Measurements from ENCODE around the gene CPA4. TPM values are rescaled to one million over a fixed set of nuclear protein-coding genes. Genes with fewer than 3 reads are reported as not detected.

Gene CPA4
- total and polyA plus RNA-seq, 2 experiments from 2014 or later = not detected

DNA sequence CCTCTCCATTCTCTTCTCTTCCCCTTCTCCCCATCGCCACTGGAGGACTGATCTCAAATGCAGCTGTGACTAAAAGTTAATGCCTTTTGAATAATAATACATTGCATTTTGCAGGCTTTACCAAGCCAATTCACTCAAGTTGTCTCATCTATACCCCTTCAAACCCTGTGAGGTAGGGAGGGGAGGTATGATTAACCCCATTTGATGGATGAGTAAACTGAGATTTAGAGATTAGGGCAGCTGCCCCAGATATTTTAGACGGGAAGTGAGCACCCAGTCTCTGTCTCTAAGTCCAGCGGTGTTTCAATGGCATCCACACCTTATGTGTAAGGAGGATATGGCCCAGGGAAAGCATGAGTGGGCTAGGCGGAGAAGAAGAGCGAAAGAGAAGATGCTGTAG, 52.8 kb downstream of the CPA4 start (continued):
- TF ChIP-seq STAT1 (IDR thresholded peaks at IDR 0.05; ENCODE audit: unreplicated experiment) = no peak
- no peak for TF ChIP-seq ZNF114 (CRISPR knock-in tag; IDR thresholded peaks at IDR 0.05)
- no peak for TF ChIP-seq POLR2AphosphoS5 (IDR thresholded peaks at IDR 0.05; ENCODE audit: low read depth)
- no peak for TF ChIP-seq JUNB (IDR thresholded peaks at IDR 0.05; ENCODE audit: unreplicated experiment)
- no peak for TF ChIP-seq ZNF331 (CRISPR knock-in tag; IDR thresholded peaks at IDR 0.05; ENCODE audit: low read depth)
- TF ChIP-seq EZH2phosphoT487 (IDR thresholded peaks at IDR 0.05; ENCODE audit: unreplicated experiment) = no peak

DNA sequence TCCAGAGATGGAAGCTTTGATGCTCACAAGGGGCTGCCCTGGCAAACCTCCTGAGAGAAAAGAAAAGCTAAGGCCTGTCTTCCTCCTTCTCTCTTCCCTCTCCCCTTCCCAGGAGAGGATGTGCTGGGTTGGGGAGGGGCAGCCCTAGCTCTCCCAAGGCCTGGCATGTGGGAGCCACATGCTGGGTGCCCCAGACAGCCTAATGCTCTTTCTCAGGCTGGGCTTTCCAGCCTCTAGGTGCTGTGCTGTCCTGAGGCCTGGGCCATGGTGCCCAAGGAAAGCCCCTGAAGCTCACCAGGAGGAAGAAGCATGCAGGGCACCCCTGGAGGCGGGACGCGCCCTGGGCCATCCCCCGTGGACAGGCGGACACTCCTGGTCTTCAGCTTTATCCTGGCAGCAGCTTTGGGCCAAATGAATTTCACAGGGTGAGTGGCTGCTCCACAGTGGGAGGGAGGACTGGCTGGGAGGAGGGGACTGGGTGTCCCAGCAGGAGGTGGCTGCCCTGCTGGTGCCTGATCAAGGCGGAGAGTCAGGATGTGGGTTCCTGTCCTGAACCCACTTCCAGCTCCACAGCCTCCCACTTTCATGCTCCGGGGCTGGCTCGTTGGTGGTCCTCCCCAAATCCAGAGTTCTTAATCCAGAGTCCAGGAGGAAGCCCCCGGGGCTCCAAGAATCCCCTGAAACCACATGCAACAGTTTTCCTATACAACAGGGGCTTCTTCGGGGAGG, 53.4 kb downstream of the CPA4 start:
- H3K27ac ChIP-seq (ENCODE audit: low read depth) = no peak overlapping the region
- peaks cover 17% of the 10 kb centered on the region for H3K27me3 Mint-ChIP-seq (ENCODE audit: insufficient read depth, low read depth, poor library complexity)
- no peaks in the 10 kb centered on the region for H3K36me3 ChIP-seq (ENCODE audit: insufficient read depth)
- peaks cover 25% of the 10 kb centered on the region for H3K4me1 Mint-ChIP-seq
- H3F3A ChIP-seq (replicated peaks; ENCODE audit: low read depth) = no peaks in the 10 kb centered on the region
- peaks cover 16% of the 10 kb centered on the region for H3K4me1 ChIP-seq (ENCODE audit: insufficient read depth)
- no peak overlapping the region for H3K27ac Mint-ChIP-seq
- no peaks in the 10 kb centered on the region for H4K20me1 ChIP-seq (replicated peaks; ENCODE audit: insufficient read depth)
- no peak overlapping the region for H3K4me3 Mint-ChIP-seq
- no peaks in the 10 kb centered on the region; the same call in 2 of the 3 replicates for H3K36me3 Mint-ChIP-seq (ENCODE audit: low read depth)
- TF ChIP-seq CREB1 (CRISPR knock-in tag; IDR thresholded peaks at IDR 0.05; ENCODE audit: low read depth) = no peak
- no peak for TF ChIP-seq ZNF331 (CRISPR knock-in tag; IDR thresholded peaks at IDR 0.05; ENCODE audit: low read depth)
- TF ChIP-seq POLR2AphosphoS5 (IDR thresholded peaks at IDR 0.05; ENCODE audit: low read depth) = no peak
- TF ChIP-seq ZNF114 (CRISPR knock-in tag; IDR thresholded peaks at IDR 0.05) = no peak
- TF ChIP-seq EZH2phosphoT487 (IDR thresholded peaks at IDR 0.05; ENCODE audit: unreplicated experiment) = no peak
- TF ChIP-seq, protein P1, sequence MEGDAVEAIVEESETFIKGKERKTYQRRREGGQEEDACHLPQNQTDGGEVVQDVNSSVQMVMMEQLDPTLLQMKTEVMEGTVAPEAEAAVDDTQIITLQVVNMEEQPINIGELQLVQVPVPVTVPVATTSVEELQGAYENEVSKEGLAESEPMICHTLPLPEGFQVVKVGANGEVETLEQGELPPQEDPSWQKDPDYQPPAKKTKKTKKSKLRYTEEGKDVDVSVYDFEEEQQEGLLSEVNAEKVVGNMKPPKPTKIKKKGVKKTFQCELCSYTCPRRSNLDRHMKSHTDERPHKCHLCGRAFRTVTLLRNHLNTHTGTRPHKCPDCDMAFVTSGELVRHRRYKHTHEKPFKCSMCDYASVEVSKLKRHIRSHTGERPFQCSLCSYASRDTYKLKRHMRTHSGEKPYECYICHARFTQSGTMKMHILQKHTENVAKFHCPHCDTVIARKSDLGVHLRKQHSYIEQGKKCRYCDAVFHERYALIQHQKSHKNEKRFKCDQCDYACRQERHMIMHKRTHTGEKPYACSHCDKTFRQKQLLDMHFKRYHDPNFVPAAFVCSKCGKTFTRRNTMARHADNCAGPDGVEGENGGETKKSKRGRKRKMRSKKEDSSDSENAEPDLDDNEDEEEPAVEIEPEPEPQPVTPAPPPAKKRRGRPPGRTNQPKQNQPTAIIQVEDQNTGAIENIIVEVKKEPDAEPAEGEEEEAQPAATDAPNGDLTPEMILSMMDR (conservative IDR thresholded peaks at IDR 0.05; ENCODE audit: low read depth in 2 of 2) = no peak
- no peak for TF ChIP-seq NANOG (IDR thresholded peaks at IDR 0.05; ENCODE audit: borderline replicate concordance)
- TF ChIP-seq EZH2 (IDR thresholded peaks at IDR 0.05; ENCODE audit: low read depth, unreplicated experiment) = no peak
- 0 out of 3 replicates have a peak, but pooled peaks cover 3% of the 10 kb centered on the region for H3K9me3 Mint-ChIP-seq
- H3K4me2 ChIP-seq = no peak overlapping the region
- H3K79me2 ChIP-seq (replicated peaks; ENCODE audit: insufficient read depth) = no peaks in the 10 kb centered on the region
- peaks cover 3% of the 10 kb centered on the region; the same call in 1 of the 2 replicates for H3K9me2 ChIP-seq (ENCODE audit: insufficient read depth)
- no peak overlapping the region for H2AFZ ChIP-seq
- H3K4me3 ChIP-seq = no peak overlapping the region
- ATAC-seq (no peak), DNase-seq (ENCODE audit: low spot score) (no peak)
- no peaks in the 10 kb centered on the region for H3K27me3 ChIP-seq (ENCODE audit: insufficient read depth)

DNA sequence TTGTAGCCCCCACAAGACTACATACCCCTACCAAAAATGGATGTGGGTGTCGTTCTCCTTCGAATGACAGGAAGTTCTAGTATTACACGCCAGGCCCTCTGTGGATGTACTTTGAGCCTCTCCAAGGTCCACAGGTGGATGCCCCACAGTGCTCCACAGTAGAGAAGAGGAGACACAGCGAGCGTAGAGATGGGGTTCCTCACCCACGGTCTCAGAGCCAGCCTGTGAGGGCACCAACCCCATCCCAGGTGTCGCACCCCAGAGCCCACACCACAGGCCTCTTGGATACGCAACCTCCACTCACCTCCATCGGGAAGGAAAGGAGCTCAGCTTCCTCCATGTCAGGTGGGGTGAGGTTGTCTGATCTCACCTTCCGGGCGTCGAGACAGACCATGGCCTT, 54.0 kb downstream of the CPA4 start:
- H3K9me3 Mint-ChIP-seq = 0 out of 3 replicates have a peak, but pooled peaks cover 3% of the 10 kb centered on the region
- no peaks in the 10 kb centered on the region for H3K27me3 ChIP-seq (ENCODE audit: insufficient read depth)
- no peak overlapping the region for H3K4me3 ChIP-seq
- H4K20me1 ChIP-seq (replicated peaks; ENCODE audit: insufficient read depth) = no peaks in the 10 kb centered on the region
- H3F3A ChIP-seq (replicated peaks; ENCODE audit: low read depth) = no peaks in the 10 kb centered on the region
- peaks cover 21% of the 10 kb centered on the region for H3K4me1 ChIP-seq (ENCODE audit: insufficient read depth)
- H3K36me3 Mint-ChIP-seq (ENCODE audit: low read depth) = no peaks in the 10 kb centered on the region; the same call in 2 of the 3 replicates
- no peak overlapping the region for H2AFZ ChIP-seq
- H3K36me3 ChIP-seq (ENCODE audit: insufficient read depth) = no peaks in the 10 kb centered on the region
- H3K4me2 ChIP-seq = no peak overlapping the region
- H3K27ac ChIP-seq (ENCODE audit: low read depth) = no peak overlapping the region
- H3K9me2 ChIP-seq (ENCODE audit: insufficient read depth) = peaks cover 3% of the 10 kb centered on the region; the same call in 1 of the 2 replicates
- DNase-seq (ENCODE audit: low spot score) = no peak
- no peak overlapping the region for H3K27ac Mint-ChIP-seq
- peaks cover 18% of the 10 kb centered on the region for H3K27me3 Mint-ChIP-seq (ENCODE audit: insufficient read depth, low read depth, poor library complexity)
- peaks cover 31% of the 10 kb centered on the region for H3K4me1 Mint-ChIP-seq
- no peak for ATAC-seq
- no peaks in the 10 kb centered on the region for H3K79me2 ChIP-seq (replicated peaks; ENCODE audit: insufficient read depth)
- no peak overlapping the region for H3K4me3 Mint-ChIP-seq
- TF ChIP-seq EZH2phosphoT487 (IDR thresholded peaks at IDR 0.05; ENCODE audit: unreplicated experiment) (no peak), CREB1 (CRISPR knock-in tag; IDR thresholded peaks at IDR 0.05; ENCODE audit: low read depth) (no peak), STAT1 (IDR thresholded peaks at IDR 0.05; ENCODE audit: unreplicated experiment) (no peak), JUNB (IDR thresholded peaks at IDR 0.05; ENCODE audit: unreplicated experiment) (no peak)
- TF ChIP-seq, protein P2, sequence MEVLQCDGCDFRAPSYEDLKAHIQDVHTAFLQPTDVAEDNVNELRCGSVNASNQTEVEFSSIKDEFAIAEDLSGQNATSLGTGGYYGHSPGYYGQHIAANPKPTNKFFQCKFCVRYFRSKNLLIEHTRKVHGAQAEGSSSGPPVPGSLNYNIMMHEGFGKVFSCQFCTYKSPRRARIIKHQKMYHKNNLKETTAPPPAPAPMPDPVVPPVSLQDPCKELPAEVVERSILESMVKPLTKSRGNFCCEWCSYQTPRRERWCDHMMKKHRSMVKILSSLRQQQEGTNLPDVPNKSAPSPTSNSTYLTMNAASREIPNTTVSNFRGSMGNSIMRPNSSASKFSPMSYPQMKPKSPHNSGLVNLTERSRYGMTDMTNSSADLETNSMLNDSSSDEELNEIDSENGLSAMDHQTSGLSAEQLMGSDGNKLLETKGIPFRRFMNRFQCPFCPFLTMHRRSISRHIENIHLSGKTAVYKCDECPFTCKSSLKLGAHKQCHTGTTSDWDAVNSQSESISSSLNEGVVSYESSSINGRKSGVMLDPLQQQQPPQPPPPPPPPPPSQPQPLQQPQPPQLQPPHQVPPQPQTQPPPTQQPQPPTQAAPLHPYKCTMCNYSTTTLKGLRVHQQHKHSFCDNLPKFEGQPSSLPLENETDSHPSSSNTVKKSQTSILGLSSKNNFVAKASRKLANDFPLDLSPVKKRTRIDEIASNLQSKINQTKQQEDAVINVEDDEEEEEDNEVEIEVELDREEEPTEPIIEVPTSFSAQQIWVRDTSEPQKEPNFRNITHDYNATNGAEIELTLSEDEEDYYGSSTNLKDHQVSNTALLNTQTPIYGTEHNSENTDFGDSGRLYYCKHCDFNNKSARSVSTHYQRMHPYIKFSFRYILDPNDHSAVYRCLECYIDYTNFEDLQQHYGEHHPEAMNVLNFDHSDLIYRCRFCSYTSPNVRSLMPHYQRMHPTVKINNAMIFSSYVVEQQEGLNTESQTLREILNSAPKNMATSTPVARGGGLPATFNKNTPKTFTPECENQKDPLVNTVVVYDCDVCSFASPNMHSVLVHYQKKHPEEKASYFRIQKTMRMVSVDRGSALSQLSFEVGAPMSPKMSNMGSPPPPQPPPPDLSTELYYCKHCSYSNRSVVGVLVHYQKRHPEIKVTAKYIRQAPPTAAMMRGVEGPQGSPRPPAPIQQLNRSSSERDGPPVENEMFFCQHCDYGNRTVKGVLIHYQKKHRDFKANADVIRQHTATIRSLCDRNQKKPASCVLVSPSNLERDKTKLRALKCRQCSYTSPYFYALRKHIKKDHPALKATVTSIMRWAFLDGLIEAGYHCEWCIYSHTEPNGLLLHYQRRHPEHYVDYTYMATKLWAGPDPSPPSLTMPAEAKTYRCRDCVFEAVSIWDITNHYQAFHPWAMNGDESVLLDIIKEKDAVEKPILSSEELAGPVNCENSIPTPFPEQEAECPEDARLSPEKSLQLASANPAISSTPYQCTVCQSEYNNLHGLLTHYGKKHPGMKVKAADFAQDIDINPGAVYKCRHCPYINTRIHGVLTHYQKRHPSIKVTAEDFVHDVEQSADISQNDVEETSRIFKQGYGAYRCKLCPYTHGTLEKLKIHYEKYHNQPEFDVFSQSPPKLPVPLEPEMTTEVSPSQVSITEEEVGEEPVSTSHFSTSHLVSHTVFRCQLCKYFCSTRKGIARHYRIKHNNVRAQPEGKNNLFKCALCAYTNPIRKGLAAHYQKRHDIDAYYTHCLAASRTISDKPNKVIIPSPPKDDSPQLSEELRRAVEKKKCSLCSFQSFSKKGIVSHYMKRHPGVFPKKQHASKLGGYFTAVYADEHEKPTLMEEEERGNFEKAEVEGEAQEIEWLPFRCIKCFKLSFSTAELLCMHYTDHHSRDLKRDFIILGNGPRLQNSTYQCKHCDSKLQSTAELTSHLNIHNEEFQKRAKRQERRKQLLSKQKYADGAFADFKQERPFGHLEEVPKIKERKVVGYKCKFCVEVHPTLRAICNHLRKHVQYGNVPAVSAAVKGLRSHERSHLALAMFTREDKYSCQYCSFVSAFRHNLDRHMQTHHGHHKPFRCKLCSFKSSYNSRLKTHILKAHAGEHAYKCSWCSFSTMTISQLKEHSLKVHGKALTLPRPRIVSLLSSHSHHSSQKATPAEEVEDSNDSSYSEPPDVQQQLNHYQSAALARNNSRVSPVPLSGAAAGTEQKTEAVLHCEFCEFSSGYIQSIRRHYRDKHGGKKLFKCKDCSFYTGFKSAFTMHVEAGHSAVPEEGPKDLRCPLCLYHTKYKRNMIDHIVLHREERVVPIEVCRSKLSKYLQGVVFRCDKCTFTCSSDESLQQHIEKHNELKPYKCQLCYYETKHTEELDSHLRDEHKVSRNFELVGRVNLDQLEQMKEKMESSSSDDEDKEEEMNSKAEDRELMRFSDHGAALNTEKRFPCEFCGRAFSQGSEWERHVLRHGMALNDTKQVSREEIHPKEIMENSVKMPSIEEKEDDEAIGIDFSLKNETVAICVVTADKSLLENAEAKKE (CRISPR knock-in tag; IDR thresholded peaks at IDR 0.05) = no peak

Data from GM23338 (cell line).